ENCODE data around the gene M1AP. TPM values are rescaled to one million over a fixed set of nuclear protein-coding genes. Genes with fewer than 3 reads are reported as not detected.

Gene M1AP
- total and polyA plus RNA-seq, 2 experiments from 2014 or later = not detected

DNA sequence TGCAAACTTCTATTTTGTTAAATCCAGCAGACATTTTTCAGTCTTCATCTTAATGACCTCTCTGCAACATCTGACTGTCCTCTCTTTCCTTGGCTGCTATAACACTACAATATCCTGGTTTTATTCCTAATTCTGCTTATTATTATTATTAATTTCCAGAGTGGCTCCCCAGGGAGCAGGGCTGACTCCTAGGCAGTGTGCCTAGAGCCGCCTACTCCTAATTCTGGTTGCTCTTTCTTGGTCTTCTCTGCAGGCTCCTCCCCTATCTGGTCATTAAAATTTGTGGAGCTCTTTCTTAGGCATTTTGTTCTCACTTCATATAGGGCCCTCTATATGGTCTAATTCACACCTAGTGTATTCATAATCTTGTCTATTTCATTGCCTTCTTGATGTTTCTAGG, 105.2 kb downstream of the M1AP start:
- no peaks in the 10 kb centered on the region for H3K36me3 ChIP-seq

GRCh38 chr2:74540291-74540690, 107.8 kb downstream of the M1AP start:
- no peak overlapping the region for H3K4me3 ChIP-seq
- no peak for TF ChIP-seq CTCF (IDR thresholded peaks at IDR 0.05; ENCODE audit: low read depth, low read length)
- no peaks in the 10 kb centered on the region for H3K4me1 ChIP-seq (ENCODE audit: low read depth)
- H3K36me3 ChIP-seq = no peaks in the 10 kb centered on the region
- no peak overlapping the region for H3K27ac ChIP-seq
- H3K27me3 ChIP-seq = no peaks in the 10 kb centered on the region
- H3K9me3 ChIP-seq (ENCODE audit: low read depth) = no peaks in the 10 kb centered on the region
- no peak for DNase-seq (ENCODE audit: low read depth in 1 of 2, low spot score in 1 of 2)

More for the DNA sequence above, 105.2 kb downstream of the M1AP start:
- no peaks in the 10 kb centered on the region for H3K9me3 ChIP-seq (ENCODE audit: low read depth)
- no peak overlapping the region for H3K4me3 ChIP-seq
- no peaks in the 10 kb centered on the region for H3K4me1 ChIP-seq (ENCODE audit: low read depth)
- H3K27ac ChIP-seq = no peak overlapping the region
- H3K27me3 ChIP-seq = peaks cover 4% of the 10 kb centered on the region
- no peak for TF ChIP-seq CTCF (IDR thresholded peaks at IDR 0.05; ENCODE audit: low read depth, low read length)
- no peak for DNase-seq (ENCODE audit: low read depth in 1 of 2, low spot score in 1 of 2)

- Histone ChIP-seq H3K27me3 (no peaks in the 10 kb centered on the region), H3K36me3 (no peaks in the 10 kb centered on the region), H3K4me1 (ENCODE audit: low read depth) (no peaks in the 10 kb centered on the region), H3K27ac (no peak overlapping the region), H3K4me3 (no peak overlapping the region), H3K9me3 (ENCODE audit: low read depth) (no peaks in the 10 kb centered on the region)
- no peak for TF ChIP-seq CTCF (IDR thresholded peaks at IDR 0.05; ENCODE audit: low read depth, low read length)
- DNase-seq (ENCODE audit: low read depth in 1 of 2, low spot score in 1 of 2) = no peak
Observed at GRCh38 chr2:74538881-74539339, 109.2 kb downstream of the M1AP start.

- H3K4me1 ChIP-seq (ENCODE audit: low read depth) = no peaks in the 10 kb centered on the region
- H3K27me3 ChIP-seq = no peaks in the 10 kb centered on the region
- no peak overlapping the region for H3K27ac ChIP-seq
- TF ChIP-seq CTCF (IDR thresholded peaks at IDR 0.05; ENCODE audit: low read depth, low read length) = no peak
- no peaks in the 10 kb centered on the region for H3K9me3 ChIP-seq (ENCODE audit: low read depth)
- no peak overlapping the region for H3K4me3 ChIP-seq
- DNase-seq (ENCODE audit: low read depth in 1 of 2, low spot score in 1 of 2) = no peak
- peaks cover 9% of the 10 kb centered on the region for H3K36me3 ChIP-seq
Observed at GRCh38 chr2:74537140-74537539, 111.0 kb downstream of the M1AP start.

DNA sequence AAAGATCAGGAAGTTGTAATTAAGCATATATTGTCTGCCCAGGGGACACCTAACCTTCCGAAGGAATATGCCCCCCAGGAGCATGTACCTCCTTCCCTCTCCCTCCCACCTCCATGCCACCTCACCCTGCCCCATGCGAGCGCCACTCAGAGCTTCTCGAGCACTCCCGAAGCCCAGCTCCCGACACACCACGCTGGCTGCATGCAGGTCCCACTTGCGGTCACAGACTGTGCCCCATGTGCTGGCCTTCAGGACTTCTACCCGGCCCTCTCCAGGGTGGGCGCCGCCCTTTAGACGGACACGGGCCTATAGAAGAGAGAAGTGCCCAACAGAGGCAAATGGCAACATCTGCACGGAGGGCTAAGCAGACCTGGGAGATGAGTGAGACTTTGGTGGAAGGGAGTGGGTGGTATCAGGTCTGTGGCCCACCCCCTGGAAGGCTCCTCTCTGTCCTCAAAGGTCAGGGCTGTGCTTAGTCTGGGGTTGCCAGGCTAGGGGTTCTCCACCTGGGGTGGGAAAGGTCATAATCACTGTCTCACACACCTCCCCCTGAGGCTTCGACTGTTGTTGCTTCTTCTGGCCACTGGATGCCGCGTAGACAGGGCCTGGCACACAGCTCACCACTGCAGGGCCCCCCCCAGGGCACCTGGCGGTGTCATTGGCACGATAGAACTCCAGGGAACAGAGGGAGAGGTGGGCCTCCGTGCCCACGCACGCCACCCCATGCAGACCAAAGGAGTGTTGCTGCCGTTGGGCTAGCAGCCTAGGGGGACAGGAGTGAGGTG, 111.8 kb downstream of the M1AP start:
- no peaks in the 10 kb centered on the region for H3K27me3 ChIP-seq

More for the DNA sequence above, 111.8 kb downstream of the M1AP start:
- Histone ChIP-seq H3K9me3 (ENCODE audit: low read depth) (no peaks in the 10 kb centered on the region), H3K36me3 (peaks cover 9% of the 10 kb centered on the region), H3K27ac (no peak overlapping the region), H3K4me3 (no peak overlapping the region), H3K4me1 (ENCODE audit: low read depth) (no peaks in the 10 kb centered on the region)
- no peak for TF ChIP-seq CTCF (IDR thresholded peaks at IDR 0.05; ENCODE audit: low read depth, low read length)
- DNase-seq (ENCODE audit: low read depth in 1 of 2, low spot score in 1 of 2) = no peak
